Measurements from ENCODE around the gene MLPH.

- peak in 2 of 4 experiments; percentile 99 for TF ChIP-seq CTCF (IDR thresholded peaks at IDR 0.05)
- no peak for TF ChIP-seq POLR2A (IDR thresholded peaks at IDR 0.05)
- TF ChIP-seq POLR2AphosphoS5 (IDR thresholded peaks at IDR 0.05), result peak; percentile 19
These were observed 85.1 kb downstream of the MLPH start for GRCh38 chr2:237572021-237572741.
